PFSK-1 (cell line): Measurements from ENCODE around the gene KIF26A.

ENCODE experiments used
- FOXP2 ChIP-seq: optimal IDR thresholded peaks from 2 replicates; pipeline ENCODE3; 2011; ENCODE audit warnings: borderline replicate concordance, control low read depth, inconsistent platforms; ENCODE audit not compliant: insufficient read depth; ENCODE audit errors: extremely low read length, extremely low read depth
- POLR2AphosphoS5 ChIP-seq: IDR thresholded peaks from 2 replicates; pipeline ENCODE4 v1.6.1; 2012; ENCODE audit warnings: low read depth, mild to moderate bottlenecking, control low read depth, low read length, moderate library complexity
- SIN3A ChIP-seq: IDR thresholded peaks from 2 replicates; pipeline ENCODE4 v1.6.1; 2012; ENCODE audit warnings: mild to moderate bottlenecking, low read length, moderate library complexity, borderline replicate concordance; ENCODE audit not compliant: insufficient read depth
- TAF1 ChIP-seq: IDR thresholded peaks from 2 replicates; pipeline ENCODE4 v1.6.1; 2012; ENCODE audit warnings: low read length, control low read depth, borderline replicate concordance; ENCODE audit not compliant: insufficient read depth
- TF ChIP-seq, protein P1 (sequence below), 2 experiments: IDR thresholded peaks; 2 replicates each; pipeline versions ENCODE4 v1.6.1 to v1.8.0; 2011 to 2012; ENCODE audit warnings: low read depth in 2 of 2, low read length in 2 of 2, control low read depth in 1 of 2, inconsistent platforms in 1 of 2, mild to moderate bottlenecking in 1 of 2, moderate library complexity in 1 of 2; ENCODE audit not compliant: insufficient read depth in 1 of 2

The KIF26A gene

DNA sequence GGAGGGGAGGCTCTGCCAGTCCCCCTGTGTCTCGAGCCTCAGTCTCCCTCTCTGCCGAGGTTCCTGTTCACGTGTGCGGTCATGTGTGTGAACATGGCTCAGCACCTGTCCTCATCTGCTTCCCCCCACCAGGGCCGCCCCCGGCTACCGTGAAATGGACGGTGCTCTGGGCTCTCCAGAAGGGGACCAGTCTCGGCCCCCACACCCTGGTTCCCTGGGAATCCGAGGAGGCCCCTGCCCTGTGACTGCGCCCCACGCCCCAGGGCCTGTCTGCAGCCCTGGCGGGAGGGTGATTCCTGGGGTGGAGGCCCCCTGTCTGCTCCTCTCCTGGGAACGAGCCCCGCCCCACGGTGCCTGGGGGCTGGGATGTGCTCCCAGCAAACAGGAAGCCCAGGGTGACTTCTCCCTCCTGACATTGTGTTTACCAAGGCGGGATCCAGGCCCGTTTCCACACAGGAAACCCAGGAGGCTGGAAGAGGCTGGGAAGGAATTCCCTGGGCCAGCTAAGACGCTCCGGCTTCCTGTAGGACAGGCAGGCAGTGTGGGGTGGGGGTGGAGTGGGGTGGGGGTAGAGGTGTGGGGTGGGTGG lies 46.6 kb downstream of the KIF26A start:
- TF ChIP-seq, protein P1, sequence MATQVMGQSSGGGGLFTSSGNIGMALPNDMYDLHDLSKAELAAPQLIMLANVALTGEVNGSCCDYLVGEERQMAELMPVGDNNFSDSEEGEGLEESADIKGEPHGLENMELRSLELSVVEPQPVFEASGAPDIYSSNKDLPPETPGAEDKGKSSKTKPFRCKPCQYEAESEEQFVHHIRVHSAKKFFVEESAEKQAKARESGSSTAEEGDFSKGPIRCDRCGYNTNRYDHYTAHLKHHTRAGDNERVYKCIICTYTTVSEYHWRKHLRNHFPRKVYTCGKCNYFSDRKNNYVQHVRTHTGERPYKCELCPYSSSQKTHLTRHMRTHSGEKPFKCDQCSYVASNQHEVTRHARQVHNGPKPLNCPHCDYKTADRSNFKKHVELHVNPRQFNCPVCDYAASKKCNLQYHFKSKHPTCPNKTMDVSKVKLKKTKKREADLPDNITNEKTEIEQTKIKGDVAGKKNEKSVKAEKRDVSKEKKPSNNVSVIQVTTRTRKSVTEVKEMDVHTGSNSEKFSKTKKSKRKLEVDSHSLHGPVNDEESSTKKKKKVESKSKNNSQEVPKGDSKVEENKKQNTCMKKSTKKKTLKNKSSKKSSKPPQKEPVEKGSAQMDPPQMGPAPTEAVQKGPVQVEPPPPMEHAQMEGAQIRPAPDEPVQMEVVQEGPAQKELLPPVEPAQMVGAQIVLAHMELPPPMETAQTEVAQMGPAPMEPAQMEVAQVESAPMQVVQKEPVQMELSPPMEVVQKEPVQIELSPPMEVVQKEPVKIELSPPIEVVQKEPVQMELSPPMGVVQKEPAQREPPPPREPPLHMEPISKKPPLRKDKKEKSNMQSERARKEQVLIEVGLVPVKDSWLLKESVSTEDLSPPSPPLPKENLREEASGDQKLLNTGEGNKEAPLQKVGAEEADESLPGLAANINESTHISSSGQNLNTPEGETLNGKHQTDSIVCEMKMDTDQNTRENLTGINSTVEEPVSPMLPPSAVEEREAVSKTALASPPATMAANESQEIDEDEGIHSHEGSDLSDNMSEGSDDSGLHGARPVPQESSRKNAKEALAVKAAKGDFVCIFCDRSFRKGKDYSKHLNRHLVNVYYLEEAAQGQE (IDR thresholded peaks at IDR 0.05; ENCODE audit: insufficient read depth in 1 of 2, low read depth in 2 of 2, low read length in 2 of 2), result no peak
- peak; percentile 55 for TF ChIP-seq FOXP2
- TF ChIP-seq POLR2AphosphoS5, result no peak
- TF ChIP-seq TAF1, result no peak
- TF ChIP-seq SIN3A, result no peak

- TF ChIP-seq FOXP2 (no peak), SIN3A (no peak), POLR2AphosphoS5 (no peak), TAF1 (no peak)
- TF ChIP-seq, protein P1 (IDR thresholded peaks at IDR 0.05; ENCODE audit: insufficient read depth in 1 of 2, low read depth in 2 of 2, low read length in 2 of 2), result no peak
These were observed 47.6 kb downstream of the KIF26A start for GRCh38 chr14:104185916-104186495.

- no peak for TF ChIP-seq POLR2AphosphoS5
- TF ChIP-seq, protein P1 (IDR thresholded peaks at IDR 0.05; ENCODE audit: insufficient read depth in 1 of 2, low read depth in 2 of 2, low read length in 2 of 2), result no peak
- no peak for TF ChIP-seq SIN3A
- no peak for TF ChIP-seq TAF1
- TF ChIP-seq FOXP2, result no peak
These were observed 48.2 kb downstream of the KIF26A start for GRCh38 chr14:104186575-104186974.

GRCh38 chr14:104187121-104187889 lies 48.9 kb downstream of the KIF26A start:
- TF ChIP-seq, protein P1 (IDR thresholded peaks at IDR 0.05; ENCODE audit: insufficient read depth in 1 of 2, low read depth in 2 of 2, low read length in 2 of 2), result no peak
- no peak for TF ChIP-seq FOXP2
- no peak for TF ChIP-seq TAF1
- no peak for TF ChIP-seq POLR2AphosphoS5
- TF ChIP-seq SIN3A, result no peak
